ENCODE data around the gene CNTRL.

Gene CNTRL

GRCh38 chr9:121187636-121188305 is 113.0 kb downstream of the CNTRL start:
- in situ Hi-C loops (cut with MboI; ENCODE audit: low pct_unique_long_range_greater_than_20kb, low sequenced_read_pairs, unreplicated experiment): no loop called here
- DNase-seq (ENCODE audit: low spot score): no peak
- no peak for TF ChIP-seq CTCF (IDR thresholded peaks at IDR 0.05; ENCODE audit: extremely low read depth, insufficient read depth, missing control alignments)

GRCh38 chr9:121189006-121189405 is 114.3 kb downstream of the CNTRL start:
- no peak for TF ChIP-seq CTCF (IDR thresholded peaks at IDR 0.05; ENCODE audit: extremely low read depth, insufficient read depth, missing control alignments)
- in situ Hi-C loops (cut with MboI; ENCODE audit: low pct_unique_long_range_greater_than_20kb, low sequenced_read_pairs, unreplicated experiment): no loop called here
- no peak for DNase-seq (ENCODE audit: low spot score)

- DNase-seq (ENCODE audit: low spot score): no peak
- in situ Hi-C loops (cut with MboI; ENCODE audit: low pct_unique_long_range_greater_than_20kb, low sequenced_read_pairs, unreplicated experiment): no loop called here
- no peak for TF ChIP-seq CTCF (IDR thresholded peaks at IDR 0.05; ENCODE audit: extremely low read depth, insufficient read depth, missing control alignments)
Observed at GRCh38 chr9:121189660-121190059, 114.9 kb downstream of the CNTRL start.

- no peak for DNase-seq (ENCODE audit: low spot score)
- in situ Hi-C loops (cut with MboI; ENCODE audit: low pct_unique_long_range_greater_than_20kb, low sequenced_read_pairs, unreplicated experiment): no loop called here
- no peak for TF ChIP-seq CTCF (IDR thresholded peaks at IDR 0.05; ENCODE audit: extremely low read depth, insufficient read depth, missing control alignments)
Observed at GRCh38 chr9:121191235-121191634, 116.5 kb downstream of the CNTRL start.

GRCh38 chr9:121192518-121192917 is 117.8 kb downstream of the CNTRL start:
- no peak for DNase-seq (ENCODE audit: low spot score)
- TF ChIP-seq CTCF (IDR thresholded peaks at IDR 0.05; ENCODE audit: extremely low read depth, insufficient read depth, missing control alignments): no peak
- in situ Hi-C loops (cut with MboI; ENCODE audit: low pct_unique_long_range_greater_than_20kb, low sequenced_read_pairs, unreplicated experiment): no loop called here

- in situ Hi-C loops (cut with MboI; ENCODE audit: low pct_unique_long_range_greater_than_20kb, low sequenced_read_pairs, unreplicated experiment): no loop called here
- DNase-seq (ENCODE audit: low spot score): no peak
- no peak for TF ChIP-seq CTCF (IDR thresholded peaks at IDR 0.05; ENCODE audit: extremely low read depth, insufficient read depth, missing control alignments)
Observed at GRCh38 chr9:121192959-121193640, 118.3 kb downstream of the CNTRL start.
